ENCODE measurements around the gene PSMG4.

PSMG4 gene

DNA sequence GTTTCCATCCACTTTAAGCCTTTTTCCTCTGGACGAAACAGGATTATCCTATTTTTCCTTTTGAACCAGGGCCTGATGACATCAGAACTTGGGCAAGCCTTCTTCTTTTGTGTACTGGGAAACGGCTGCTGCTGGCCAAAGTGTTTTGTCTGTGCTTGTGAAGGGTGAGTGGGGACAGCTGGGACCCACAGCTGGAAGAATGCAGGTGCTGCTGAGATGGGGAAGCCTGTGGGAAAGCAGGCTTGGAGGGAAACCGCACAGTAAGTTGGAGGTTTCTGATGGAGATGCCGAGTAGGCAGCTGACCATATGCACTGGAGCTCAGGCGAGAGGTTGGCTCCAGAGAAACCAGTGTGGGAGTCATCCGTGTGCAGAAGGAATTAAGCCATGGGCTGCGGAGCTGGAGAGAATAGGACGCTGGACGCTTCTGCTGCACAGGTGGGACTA lies 8.5 kb upstream of the PSMG4 start:
- Histone ChIP-seq H2AFZ (ENCODE audit: low read depth, low read length) (no peak overlapping the region), H3K4me3 (ENCODE audit: low read length) (no peak overlapping the region), H3K4me1 (ENCODE audit: insufficient read depth, low read length) (peaks cover 30% of the 10 kb centered on the region), H3K27me3 (ENCODE audit: insufficient read depth, low read length) (no peaks in the 10 kb centered on the region), H3K36me3 (ENCODE audit: insufficient read depth, low read length) (peaks cover 3% of the 10 kb centered on the region), H3K9me3 (ENCODE audit: low read length) (no peaks in the 10 kb centered on the region)

DNA sequence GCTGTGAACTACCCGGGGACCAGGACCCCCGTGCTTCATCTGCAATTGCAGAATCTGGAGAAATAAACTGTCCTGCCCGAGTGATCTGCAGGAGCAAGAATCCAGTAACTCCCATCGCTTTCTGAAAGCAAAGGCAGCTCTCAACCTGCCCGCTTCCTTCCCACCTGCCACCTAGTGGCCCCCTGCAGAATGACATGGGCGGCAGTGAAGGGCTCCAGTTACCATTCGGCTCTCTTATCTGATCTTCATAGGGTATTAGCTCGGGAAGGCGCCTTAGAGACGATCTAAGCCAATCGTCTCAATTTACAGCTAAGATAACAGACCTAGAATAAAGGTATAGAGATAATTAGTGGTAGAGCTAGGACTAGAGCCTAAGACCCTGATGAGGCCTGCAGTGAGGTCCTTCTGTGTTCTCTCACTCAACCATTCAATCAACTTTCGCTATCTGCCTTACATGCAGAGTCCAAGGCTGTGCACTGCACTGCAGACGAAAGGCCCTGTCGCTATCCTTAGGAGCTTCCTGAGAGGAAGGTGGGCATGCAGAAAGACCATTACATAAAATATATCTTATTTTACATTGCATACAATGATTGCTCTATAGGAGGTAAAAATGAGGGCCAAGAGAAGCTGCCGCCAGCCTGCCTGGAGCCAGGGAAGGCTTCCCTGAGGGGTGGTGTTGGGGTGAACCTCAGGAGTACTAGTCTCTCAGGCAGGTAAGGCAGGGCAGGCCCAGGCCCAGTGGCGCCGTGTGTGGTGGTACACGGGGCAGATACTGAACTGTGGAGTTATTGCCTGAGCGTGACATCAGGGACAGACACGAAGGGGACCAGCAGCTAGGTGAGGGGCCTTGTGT lies 7.1 kb upstream of the PSMG4 start:
- H2AFZ ChIP-seq (ENCODE audit: low read depth, low read length): no peak overlapping the region
- H3K4me1 ChIP-seq (ENCODE audit: insufficient read depth, low read length): peaks cover 30% of the 10 kb centered on the region
- H3K27me3 ChIP-seq (ENCODE audit: insufficient read depth, low read length): no peaks in the 10 kb centered on the region
- H3K36me3 ChIP-seq (ENCODE audit: insufficient read depth, low read length): no peaks in the 10 kb centered on the region
- H3K4me3 ChIP-seq (ENCODE audit: low read length): no peak overlapping the region
- H3K9me3 ChIP-seq (ENCODE audit: low read length): no peaks in the 10 kb centered on the region

DNA sequence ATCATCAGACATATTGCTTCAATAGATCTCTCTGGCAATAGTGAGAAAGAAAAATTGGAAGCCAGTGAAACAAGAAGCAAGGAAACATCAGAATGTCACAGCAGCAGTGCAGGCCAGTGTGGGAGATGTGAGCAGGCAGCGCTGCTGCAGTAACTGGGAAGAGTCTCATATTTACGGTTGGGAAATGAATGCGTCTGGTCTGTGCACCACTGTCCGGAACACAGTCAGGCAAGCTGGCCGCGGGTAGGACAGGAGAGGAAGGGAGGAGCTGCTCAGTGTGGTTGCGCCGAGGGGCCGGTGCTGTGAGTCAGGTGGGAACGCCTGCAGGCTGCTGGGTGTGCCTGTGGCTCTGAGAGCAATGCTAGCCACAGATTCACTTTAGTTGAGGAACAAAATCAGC lies 6.4 kb upstream of the PSMG4 start:
- no peaks in the 10 kb centered on the region for H3K36me3 ChIP-seq (ENCODE audit: insufficient read depth, low read length)
- H3K4me3 ChIP-seq (ENCODE audit: low read length): no peak overlapping the region
- no peaks in the 10 kb centered on the region for H3K9me3 ChIP-seq (ENCODE audit: low read length)
- no peaks in the 10 kb centered on the region for H3K27me3 ChIP-seq (ENCODE audit: insufficient read depth, low read length)
- peaks cover 26% of the 10 kb centered on the region for H3K4me1 ChIP-seq (ENCODE audit: insufficient read depth, low read length)
- no peak overlapping the region for H2AFZ ChIP-seq (ENCODE audit: low read depth, low read length)

DNA sequence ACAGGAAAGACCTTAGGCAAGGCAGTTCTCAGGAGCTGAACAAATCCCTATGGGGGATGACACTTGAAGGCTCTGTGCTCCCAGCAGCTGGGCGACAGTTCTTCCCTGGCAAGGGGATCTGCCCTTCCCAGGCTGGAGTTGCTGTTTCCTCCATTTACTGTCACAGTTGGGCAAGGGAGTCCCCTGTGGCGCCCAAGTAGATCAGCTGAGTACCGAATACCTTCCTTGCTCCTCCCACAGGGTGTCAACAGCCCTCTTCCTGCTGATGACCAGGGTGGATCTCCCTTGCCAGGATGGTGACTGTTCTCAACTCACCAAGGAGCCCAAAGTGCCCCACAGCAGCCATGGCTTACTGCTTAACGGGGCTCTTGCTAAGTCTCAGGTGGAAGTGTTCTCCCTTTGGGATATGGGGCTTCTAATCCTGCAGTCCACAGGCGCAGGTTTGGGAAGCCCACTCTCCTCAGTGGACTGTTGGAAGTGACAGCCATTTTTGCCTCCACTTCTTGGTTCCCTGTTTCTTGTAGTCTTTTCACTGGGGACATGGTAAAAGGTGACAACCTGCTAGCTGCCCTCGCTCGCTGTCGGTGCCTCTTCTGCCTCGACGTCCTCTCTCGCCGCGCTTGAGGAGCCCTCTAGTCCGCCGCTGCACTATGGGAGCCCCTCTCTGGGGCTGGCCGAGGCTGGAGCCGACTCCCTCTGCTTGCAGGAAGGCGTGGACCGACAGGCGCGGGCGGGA lies 5.7 kb upstream of the PSMG4 start:
- Histone ChIP-seq H3K36me3 (ENCODE audit: insufficient read depth, low read length) (no peaks in the 10 kb centered on the region), H3K4me1 (ENCODE audit: insufficient read depth, low read length) (peaks cover 19% of the 10 kb centered on the region), H2AFZ (ENCODE audit: low read depth, low read length) (no peak overlapping the region), H3K4me3 (ENCODE audit: low read length) (no peak overlapping the region), H3K27me3 (ENCODE audit: insufficient read depth, low read length) (no peaks in the 10 kb centered on the region), H3K9me3 (ENCODE audit: low read length) (no peaks in the 10 kb centered on the region)

DNA sequence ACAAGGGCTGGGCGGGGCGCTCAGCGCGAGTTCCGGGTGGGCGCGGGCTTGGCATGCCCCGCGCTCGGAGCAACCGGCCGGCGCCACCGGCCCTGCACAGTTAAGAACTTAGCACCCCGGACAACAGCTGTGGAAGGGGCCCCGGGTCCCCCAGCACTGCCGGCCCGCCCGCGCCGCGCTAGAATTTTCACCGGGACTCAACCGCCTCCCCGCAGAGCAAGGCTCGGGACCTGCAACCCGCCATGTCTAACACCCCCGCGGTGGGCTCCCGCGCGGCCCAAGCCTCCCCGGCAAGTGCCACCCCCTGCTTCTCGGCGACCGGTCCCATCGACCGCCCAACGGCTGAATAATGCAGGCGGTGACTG lies 5.2 kb upstream of the PSMG4 start:
- H3K4me3 ChIP-seq (ENCODE audit: low read length): no peak overlapping the region
- H3K4me1 ChIP-seq (ENCODE audit: insufficient read depth, low read length): peaks cover 17% of the 10 kb centered on the region
- H2AFZ ChIP-seq (ENCODE audit: low read depth, low read length): no peak overlapping the region
- H3K9me3 ChIP-seq (ENCODE audit: low read length): no peaks in the 10 kb centered on the region
- no peaks in the 10 kb centered on the region for H3K36me3 ChIP-seq (ENCODE audit: insufficient read depth, low read length)
- no peaks in the 10 kb centered on the region for H3K27me3 ChIP-seq (ENCODE audit: insufficient read depth, low read length)

DNA sequence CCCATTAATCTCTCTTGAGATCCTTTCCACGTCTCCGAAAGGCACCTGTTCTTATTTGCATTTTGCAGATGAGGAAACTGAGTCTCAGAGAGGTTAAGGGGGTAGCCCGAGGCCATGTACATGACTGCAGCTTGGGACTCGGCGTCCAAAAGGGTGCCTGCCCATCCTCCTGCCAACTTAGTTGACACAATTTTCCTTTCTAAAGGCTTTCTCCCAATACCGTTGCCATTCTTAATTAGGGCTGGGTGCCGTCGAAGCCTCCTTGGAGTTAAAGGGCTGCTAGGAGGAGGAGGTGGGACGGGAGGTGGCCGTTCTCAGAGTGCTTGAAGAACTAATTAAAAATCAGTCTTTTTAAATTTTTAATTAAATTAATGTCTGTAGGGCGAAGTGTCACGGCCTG lies 546 bp upstream of the PSMG4 start:
- Histone ChIP-seq H3K9me3 (ENCODE audit: low read length) (no peaks in the 10 kb centered on the region), H3K36me3 (ENCODE audit: insufficient read depth, low read length) (peaks cover 7% of the 10 kb centered on the region), H2AFZ (ENCODE audit: low read depth, low read length) (no peak overlapping the region), H3K4me3 (ENCODE audit: low read length) (peak overlapping the region; percentile 76), H3K27me3 (ENCODE audit: insufficient read depth, low read length) (no peaks in the 10 kb centered on the region), H3K4me1 (ENCODE audit: insufficient read depth, low read length) (peaks cover 17% of the 10 kb centered on the region)

DNA sequence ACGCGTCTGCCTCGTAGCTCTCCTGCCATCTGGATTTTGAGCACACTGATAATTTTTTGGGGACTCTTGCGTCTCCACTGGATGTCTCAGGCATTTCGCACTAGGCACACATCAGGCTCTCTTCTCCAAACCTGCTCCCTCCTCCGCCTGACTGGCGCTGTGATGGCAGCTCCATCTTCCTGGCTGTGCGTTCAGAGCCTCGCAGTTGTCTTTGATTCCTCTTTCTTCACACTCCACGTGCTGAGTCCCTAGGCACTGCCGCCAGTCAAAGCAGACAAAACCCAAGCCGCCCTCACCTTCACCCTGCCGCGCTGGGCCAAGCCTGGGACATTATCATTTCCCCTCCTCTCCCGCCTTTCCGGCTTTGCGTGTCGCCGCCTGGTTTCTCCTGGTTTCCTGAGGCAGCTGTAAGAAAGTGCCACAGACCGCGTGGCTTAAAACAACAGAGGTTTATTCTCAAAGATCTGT lies 778 bp downstream of the PSMG4 start:
- peaks cover 17% of the 10 kb centered on the region for H3K4me1 ChIP-seq (ENCODE audit: insufficient read depth, low read length)
- no peaks in the 10 kb centered on the region for H3K9me3 ChIP-seq (ENCODE audit: low read length)
- no peaks in the 10 kb centered on the region for H3K27me3 ChIP-seq (ENCODE audit: insufficient read depth, low read length)
- peaks cover 20% of the 10 kb centered on the region for H3K36me3 ChIP-seq (ENCODE audit: insufficient read depth, low read length)
- H2AFZ ChIP-seq (ENCODE audit: low read depth, low read length): peak overlapping the region; percentile 70
- peak overlapping the region; percentile 76 for H3K4me3 ChIP-seq (ENCODE audit: low read length)

DNA sequence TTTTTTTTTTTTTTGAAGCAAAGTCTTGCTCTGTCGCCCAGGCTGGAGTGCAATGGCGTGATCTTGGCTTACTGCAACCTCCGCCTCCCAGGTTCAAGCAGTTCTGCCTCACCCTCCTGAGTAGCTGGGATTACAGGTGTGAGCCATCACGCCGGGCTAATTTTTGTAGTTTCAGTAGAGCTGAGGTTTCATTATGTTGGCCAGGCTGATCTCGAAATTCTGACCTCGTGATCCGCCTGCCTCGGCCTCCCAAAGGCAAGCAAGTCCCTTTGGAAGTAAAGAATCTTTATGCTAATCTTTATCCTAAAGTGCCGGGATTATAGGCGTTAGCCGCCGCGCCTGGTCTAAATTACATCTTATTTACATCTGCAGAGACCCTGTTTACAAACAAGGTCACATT lies 1.5 kb downstream of the PSMG4 start:
- Histone ChIP-seq H3K9me3 (ENCODE audit: low read length) (no peaks in the 10 kb centered on the region), H3K36me3 (ENCODE audit: insufficient read depth, low read length) (peaks cover 28% of the 10 kb centered on the region), H3K4me3 (ENCODE audit: low read length) (no peak overlapping the region), H3K27me3 (ENCODE audit: insufficient read depth, low read length) (no peaks in the 10 kb centered on the region), H3K4me1 (ENCODE audit: insufficient read depth, low read length) (peaks cover 17% of the 10 kb centered on the region), H2AFZ (ENCODE audit: low read depth, low read length) (no peak overlapping the region)

DNA sequence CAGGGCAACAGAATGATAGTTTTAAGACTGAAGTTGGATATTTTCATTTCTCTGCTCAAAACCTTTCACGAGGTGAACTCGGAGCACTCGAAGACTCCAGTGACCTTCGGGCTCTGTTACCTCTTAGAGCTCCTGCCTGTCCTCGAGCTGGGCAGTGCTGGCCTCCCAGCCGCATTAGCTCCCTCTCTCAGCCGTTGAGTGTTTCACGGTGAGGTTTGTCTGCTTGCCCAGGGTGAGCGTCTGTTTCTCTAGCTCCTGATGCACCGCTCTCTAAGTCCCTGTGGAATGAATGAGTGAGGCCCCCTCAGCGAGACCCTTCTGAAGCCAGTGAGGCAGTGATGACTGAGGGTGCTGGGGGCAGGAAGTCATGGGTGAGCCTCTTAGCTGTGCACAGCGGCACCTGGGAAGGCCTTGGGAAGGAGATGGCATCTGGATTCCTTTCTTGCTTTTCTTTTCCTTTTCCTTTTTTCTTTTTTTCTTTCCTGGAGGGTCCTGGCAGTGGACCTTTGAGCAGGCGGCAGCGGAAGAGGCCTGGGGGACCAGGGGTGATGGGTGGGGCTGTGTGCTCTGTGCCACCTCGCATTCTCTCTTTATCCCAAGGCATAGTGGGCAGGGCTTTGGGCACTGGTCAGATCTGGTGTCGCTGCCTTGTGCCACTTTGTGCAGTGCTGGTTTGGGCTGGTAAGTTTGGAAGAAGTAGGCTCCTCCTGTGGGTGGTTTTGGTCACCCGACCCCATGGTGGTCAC lies 2.2 kb downstream of the PSMG4 start:
- Histone ChIP-seq H2AFZ (ENCODE audit: low read depth, low read length) (no peak overlapping the region), H3K36me3 (ENCODE audit: insufficient read depth, low read length) (peaks cover 30% of the 10 kb centered on the region)

DNA sequence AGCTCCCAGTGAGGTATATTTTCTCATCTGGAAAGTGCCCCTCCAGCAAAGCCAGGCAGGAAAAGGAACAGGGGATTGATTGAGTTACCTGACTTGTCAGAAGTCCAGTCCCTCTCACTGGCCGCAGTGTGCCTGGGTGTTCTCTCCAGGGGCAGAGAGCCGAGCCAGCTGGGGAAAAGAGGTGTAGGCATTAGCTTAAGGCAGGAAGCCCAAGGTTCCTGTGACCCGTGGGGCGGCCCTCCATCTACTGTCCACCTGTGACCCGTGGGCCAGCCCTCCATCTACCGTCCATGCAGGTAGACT lies 2.7 kb downstream of the PSMG4 start:
- no peaks in the 10 kb centered on the region for H3K27me3 ChIP-seq (ENCODE audit: insufficient read depth, low read length)
- no peak overlapping the region for H2AFZ ChIP-seq (ENCODE audit: low read depth, low read length)
- peaks cover 17% of the 10 kb centered on the region for H3K4me1 ChIP-seq (ENCODE audit: insufficient read depth, low read length)
- H3K4me3 ChIP-seq (ENCODE audit: low read length): no peak overlapping the region
- H3K9me3 ChIP-seq (ENCODE audit: low read length): no peaks in the 10 kb centered on the region
- H3K36me3 ChIP-seq (ENCODE audit: insufficient read depth, low read length): peaks cover 30% of the 10 kb centered on the region

More for the DNA sequence above, 2.2 kb downstream of the PSMG4 start:
- Histone ChIP-seq H3K27me3 (ENCODE audit: insufficient read depth, low read length) (no peaks in the 10 kb centered on the region), H3K9me3 (ENCODE audit: low read length) (no peaks in the 10 kb centered on the region), H3K4me1 (ENCODE audit: insufficient read depth, low read length) (peaks cover 17% of the 10 kb centered on the region), H3K4me3 (ENCODE audit: low read length) (no peak overlapping the region)

DNA sequence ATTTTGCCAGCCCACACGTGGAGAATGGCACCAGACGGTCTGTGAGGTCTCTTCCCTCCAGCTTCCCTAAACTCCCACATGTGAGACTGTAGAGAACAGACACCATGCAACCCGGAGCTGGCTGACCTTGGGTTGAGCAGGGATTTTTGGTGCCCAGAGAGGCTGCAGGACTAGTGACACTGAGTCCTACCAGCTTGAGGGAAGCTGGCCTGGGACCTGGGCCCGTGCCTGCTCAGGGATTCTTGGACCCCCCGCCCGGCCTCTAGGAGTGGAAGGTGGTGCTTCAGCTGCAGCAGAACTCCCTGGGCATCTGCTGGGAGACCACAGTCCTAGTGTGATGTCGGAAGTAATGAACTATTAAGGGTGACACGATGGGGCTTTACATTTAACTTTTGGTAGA lies 3.2 kb downstream of the PSMG4 start:
- Histone ChIP-seq H3K27me3 (ENCODE audit: insufficient read depth, low read length) (no peaks in the 10 kb centered on the region), H3K4me1 (ENCODE audit: insufficient read depth, low read length) (peaks cover 17% of the 10 kb centered on the region), H2AFZ (ENCODE audit: low read depth, low read length) (no peak overlapping the region), H3K4me3 (ENCODE audit: low read length) (no peak overlapping the region), H3K9me3 (ENCODE audit: low read length) (no peaks in the 10 kb centered on the region), H3K36me3 (ENCODE audit: insufficient read depth, low read length) (peaks cover 30% of the 10 kb centered on the region)

DNA sequence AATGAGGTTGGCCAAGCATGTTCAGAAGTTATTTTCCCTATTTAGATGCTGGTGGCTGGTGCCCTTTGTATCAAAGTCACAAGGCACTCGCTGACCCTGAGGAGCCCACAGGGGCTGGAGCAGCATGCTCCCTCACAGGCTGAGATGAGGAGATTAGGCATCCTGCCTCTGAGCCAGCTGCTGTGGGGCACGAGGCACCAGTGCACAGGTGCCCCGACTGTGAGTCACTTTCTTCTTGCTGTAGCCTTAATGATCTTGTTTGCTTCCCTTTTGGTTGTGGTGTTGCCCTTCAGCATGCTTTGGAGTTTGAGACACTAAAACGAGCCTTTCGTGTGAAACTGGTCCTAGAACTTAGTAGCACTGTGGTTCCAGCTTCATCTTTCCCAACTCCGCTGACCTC lies 4.3 kb downstream of the PSMG4 start:
- H3K36me3 ChIP-seq (ENCODE audit: insufficient read depth, low read length): peaks cover 37% of the 10 kb centered on the region

DNA sequence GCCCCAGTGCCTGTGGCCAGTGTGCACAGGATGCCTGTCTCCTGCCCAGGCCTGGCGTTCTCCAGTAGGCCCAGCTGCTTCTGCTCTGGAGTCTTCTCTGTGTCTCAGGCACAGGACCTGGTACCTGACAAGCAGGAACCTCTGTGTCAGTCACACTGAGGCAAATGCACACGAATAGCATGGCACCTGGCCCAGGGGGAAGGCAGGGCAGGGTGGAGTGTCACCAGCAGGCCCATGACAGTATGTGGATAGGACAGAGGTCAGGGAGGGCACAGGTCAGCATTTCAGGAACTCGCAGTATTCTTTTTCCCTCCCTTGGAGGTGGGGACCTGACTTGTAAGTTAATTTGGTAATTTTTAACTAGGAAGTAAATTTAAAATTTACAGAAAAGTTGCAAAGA lies 5.6 kb downstream of the PSMG4 start:
- no peaks in the 10 kb centered on the region for H3K27me3 ChIP-seq (ENCODE audit: insufficient read depth, low read length)
- H3K4me3 ChIP-seq (ENCODE audit: low read length): no peak overlapping the region
- H3K4me1 ChIP-seq (ENCODE audit: insufficient read depth, low read length): peaks cover 13% of the 10 kb centered on the region
- H3K36me3 ChIP-seq (ENCODE audit: insufficient read depth, low read length): peaks cover 49% of the 10 kb centered on the region
- no peaks in the 10 kb centered on the region for H3K9me3 ChIP-seq (ENCODE audit: low read length)
- H2AFZ ChIP-seq (ENCODE audit: low read depth, low read length): no peak overlapping the region

More for the DNA sequence above, 4.3 kb downstream of the PSMG4 start:
- Histone ChIP-seq H3K4me1 (ENCODE audit: insufficient read depth, low read length) (peaks cover 17% of the 10 kb centered on the region), H3K27me3 (ENCODE audit: insufficient read depth, low read length) (no peaks in the 10 kb centered on the region), H2AFZ (ENCODE audit: low read depth, low read length) (no peak overlapping the region), H3K4me3 (ENCODE audit: low read length) (no peak overlapping the region), H3K9me3 (ENCODE audit: low read length) (no peaks in the 10 kb centered on the region)
